Fibroblast of lung (primary cell): ENCODE data around the gene ATP2B2. TPM values are rescaled to one million over a fixed set of nuclear protein-coding genes. Genes with fewer than 3 reads are reported as not detected.

Experiments used
- DNase-seq, 2 donors: peaks; one replicate each; pipeline versions ENCODE4 v3.0.0 to v3.0.0-alpha.2; 2010; ENCODE audit warnings: low read depth in 2 of 2
- H2AFZ ChIP-seq: 2 replicates; pipeline ENCODE4 v1.5.1; 2012; ENCODE audit warnings: low read length, control low read depth, inconsistent platforms
- H3K27ac ChIP-seq: 2 replicates; pipeline ENCODE4 v1.5.1; 2011; ENCODE audit warnings: low read length, control low read depth; ENCODE audit not compliant: insufficient read depth
- H3K27me3 ChIP-seq: 2 replicates; pipeline ENCODE4 v1.5.1; 2011; ENCODE audit warnings: mild to moderate bottlenecking, low read length; ENCODE audit not compliant: control insufficient read depth, insufficient read depth
- H3K36me3 ChIP-seq: 2 replicates; pipeline ENCODE4 v1.5.1; 2011; ENCODE audit warnings: low read length; ENCODE audit not compliant: control insufficient read depth, insufficient read depth
- H3K4me1 ChIP-seq: 2 replicates; pipeline ENCODE4 v1.5.1; 2011; ENCODE audit warnings: low read length; ENCODE audit not compliant: control insufficient read depth, insufficient read depth; ENCODE audit errors: extremely low read depth
- H3K4me2 ChIP-seq: 2 replicates; pipeline ENCODE4 v1.5.1; 2011; ENCODE audit warnings: low read length, control low read depth; ENCODE audit not compliant: insufficient read depth; ENCODE audit errors: extremely low read depth
- H3K4me3 ChIP-seq, 4 experiments: fragments of 200-600 bp in 1 of 4; sonication (generic) in 1 of 4; replicated peaks in 1 of 4; 2 replicates each; pipeline ENCODE4 v1.5.1; 2011 to 2016; ENCODE audit warnings: low read length in 4 of 4, low read depth in 3 of 4, mild to moderate bottlenecking in 3 of 4, control low read depth in 2 of 4, inconsistent platforms in 1 of 4, mixed read lengths in 1 of 4; ENCODE audit not compliant: insufficient read depth in 1 of 4; ENCODE audit errors: control extremely low read depth in 1 of 4
- H3K79me2 ChIP-seq: 2 replicates; pipeline ENCODE4 v1.5.1; 2012; ENCODE audit warnings: mild to moderate bottlenecking, low read length, inconsistent platforms; ENCODE audit not compliant: control insufficient read depth, insufficient read depth
- H3K9ac ChIP-seq: 2 replicates; pipeline ENCODE4 v1.5.1; 2011; ENCODE audit warnings: mild to moderate bottlenecking, low read length, control low read depth; ENCODE audit not compliant: insufficient read depth
- H3K9me3 ChIP-seq: 2 replicates; pipeline ENCODE4 v1.5.1; 2012; ENCODE audit warnings: low read depth, low read length; ENCODE audit not compliant: control insufficient read depth, insufficient read depth
- H4K20me1 ChIP-seq: 2 replicates; pipeline ENCODE4 v1.5.1; 2011; ENCODE audit warnings: low read length; ENCODE audit not compliant: control insufficient read depth, insufficient read depth; ENCODE audit errors: extremely low read depth
- CTCF ChIP-seq, 2 donors: IDR thresholded peaks in 1 of 2; conservative IDR thresholded peaks in 1 of 2; 1 replicate in 1 of 2; 2 replicates in 1 of 2; pipeline ENCODE4 v1.5.1; 2011 to 2012; ENCODE audit warnings: low read length in 2 of 2, control low read depth in 1 of 2, inconsistent platforms in 1 of 2, low read depth in 1 of 2, mild to moderate bottlenecking in 1 of 2
- EZH2 ChIP-seq: IDR thresholded peaks from 2 replicates; pipeline ENCODE4 v1.5.1; 2012; ENCODE audit warnings: low read length, control low read depth, mild to moderate bottlenecking; ENCODE audit errors: missing control alignments
- polyA plus RNA-seq, 2 donors: library from polyadenylated mRNA; depleted of rRNA in 1 of 2; stranded (reverse) in 1 of 2; unstranded in 1 of 2; fragments of >200 nt; gene quantifications; 2 replicates each; pipeline ENCODE4 v1.2.1, GENCODE V29; 2011 to 2012; ENCODE audit warnings: missing spikeins in 1 of 2
- total RNA-seq: library from RNA; depleted of rRNA; stranded (reverse); fragments of >200 nt; gene quantifications from 2 replicates; pipeline ENCODE4 v1.2.1, GENCODE V29; 2014

The ATP2B2 gene
- total and polyA plus RNA-seq, 2 donors (not counting 1 experiment from before 2014, with no cell fraction given), result not detected

- H4K20me1 ChIP-seq, result no peaks in the 10 kb centered on the region
- no peaks in the 10 kb centered on the region for H3K79me2 ChIP-seq
- no peak overlapping the region for H3K9ac ChIP-seq
- H3K4me3 ChIP-seq, result no peak overlapping the region
- no peaks in the 10 kb centered on the region for H3K36me3 ChIP-seq
- no peak overlapping the region for H3K27ac ChIP-seq
- no peak overlapping the region for H2AFZ ChIP-seq
- DNase-seq, result peak in 1 of 2 donors; percentile 68
- no peaks in the 10 kb centered on the region for H3K4me1 ChIP-seq
- TF ChIP-seq CTCF (conservative IDR thresholded peaks at IDR 0.05 in 1 of 2, IDR thresholded peaks at IDR 0.05 in 1 of 2; ENCODE audit: low read depth in 1 of 2, low read length in 2 of 2), result peak in 1 of 2 donors; percentile 10
- no peak for TF ChIP-seq EZH2
- peaks cover 26% of the 10 kb centered on the region for H3K27me3 ChIP-seq
- H3K9me3 ChIP-seq, result no peaks in the 10 kb centered on the region
- H3K4me2 ChIP-seq, result no peak overlapping the region
Observed at GRCh38 chr3:10334459-10334858, 170.9 kb downstream of the ATP2B2 start.

- no peak for DNase-seq
- no peak overlapping the region for H2AFZ ChIP-seq
Observed at GRCh38 chr3:10334042-10334441, 171.3 kb downstream of the ATP2B2 start.

GRCh38 chr3:10333349-10333650 is 172.1 kb downstream of the ATP2B2 start:
- no peaks in the 10 kb centered on the region for H4K20me1 ChIP-seq
- no peaks in the 10 kb centered on the region for H3K4me1 ChIP-seq
- peaks cover 38% of the 10 kb centered on the region for H3K27me3 ChIP-seq
- H2AFZ ChIP-seq, result no peak overlapping the region
- H3K4me3 ChIP-seq, result no peak overlapping the region
- no peaks in the 10 kb centered on the region for H3K36me3 ChIP-seq
- H3K9ac ChIP-seq, result no peak overlapping the region
- no peaks in the 10 kb centered on the region for H3K9me3 ChIP-seq
- TF ChIP-seq CTCF (conservative IDR thresholded peaks at IDR 0.05 in 1 of 2, IDR thresholded peaks at IDR 0.05 in 1 of 2; ENCODE audit: low read depth in 1 of 2, low read length in 2 of 2) (no peak), EZH2 (no peak)
- no peak overlapping the region for H3K27ac ChIP-seq
- DNase-seq, result no peak
- no peak overlapping the region for H3K4me2 ChIP-seq
- no peaks in the 10 kb centered on the region for H3K79me2 ChIP-seq

More at GRCh38 chr3:10334042-10334441, 171.3 kb downstream of the ATP2B2 start:
- Histone ChIP-seq H3K27ac (no peak overlapping the region), H3K27me3 (peaks cover 31% of the 10 kb centered on the region), H3K9ac (no peak overlapping the region), H4K20me1 (no peaks in the 10 kb centered on the region), H3K9me3 (no peaks in the 10 kb centered on the region), H3K4me2 (no peak overlapping the region), H3K4me3 (no peak overlapping the region), H3K36me3 (no peaks in the 10 kb centered on the region), H3K4me1 (no peaks in the 10 kb centered on the region), H3K79me2 (no peaks in the 10 kb centered on the region)
- TF ChIP-seq CTCF (conservative IDR thresholded peaks at IDR 0.05 in 1 of 2, IDR thresholded peaks at IDR 0.05 in 1 of 2; ENCODE audit: low read depth in 1 of 2, low read length in 2 of 2) (no peak), EZH2 (no peak)
